Gastrocnemius medialis (tissue), 4 donors: Measurements from ENCODE around the gene HTR7.
"Not testable (repeated sequence)": the region's sequence is repeated elsewhere in the genome, so short reads cannot be mapped to it uniquely, and the experiment has no call there.

Experiments
- POLR2A ChIP-seq, 2 donors: fragments of 450-650 bp; IDR thresholded peaks; one replicate each; pipeline ENCODE4 v1.6.1; 2017; ENCODE audit warnings: antibody characterized with exemption in 2 of 2, mild to moderate bottlenecking in 2 of 2, moderate library complexity in 2 of 2
- TF ChIP-seq, protein P1 (sequence below), 5 experiments: fragments of 450-650 bp in 3 of 5; fragments of 200-600 bp in 2 of 5; sonication (generic) in 2 of 5; IDR thresholded peaks in 4 of 5; conservative IDR thresholded peaks in 1 of 5; 1 replicate in 4 of 5; 2 replicates in 1 of 5; pipeline ENCODE4 v1.5.1; 2016 to 2019; ENCODE audit warnings: antibody characterized with exemption in 5 of 5, mild to moderate bottlenecking in 3 of 5, moderate library complexity in 3 of 5

DNA sequence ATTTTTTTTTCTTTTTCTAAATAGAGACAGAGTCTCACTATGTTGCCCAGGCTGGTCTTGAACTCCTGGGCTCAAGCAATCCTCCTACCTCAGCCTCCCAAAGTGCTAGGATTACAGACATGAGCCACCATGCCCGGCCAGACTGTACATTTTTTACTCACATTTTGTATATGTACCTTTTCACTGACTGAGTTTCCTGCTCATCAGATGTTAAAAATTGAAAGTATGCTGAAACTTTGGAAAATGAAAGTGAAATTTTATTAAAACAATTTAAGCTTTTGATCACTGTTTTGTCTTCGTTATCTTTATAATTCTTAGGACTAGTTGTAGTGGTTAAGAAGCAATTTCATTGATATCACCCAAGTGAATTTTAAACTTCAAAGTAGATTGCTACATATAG is 39.1 kb upstream of the HTR7 start:
- TF ChIP-seq, protein P1, sequence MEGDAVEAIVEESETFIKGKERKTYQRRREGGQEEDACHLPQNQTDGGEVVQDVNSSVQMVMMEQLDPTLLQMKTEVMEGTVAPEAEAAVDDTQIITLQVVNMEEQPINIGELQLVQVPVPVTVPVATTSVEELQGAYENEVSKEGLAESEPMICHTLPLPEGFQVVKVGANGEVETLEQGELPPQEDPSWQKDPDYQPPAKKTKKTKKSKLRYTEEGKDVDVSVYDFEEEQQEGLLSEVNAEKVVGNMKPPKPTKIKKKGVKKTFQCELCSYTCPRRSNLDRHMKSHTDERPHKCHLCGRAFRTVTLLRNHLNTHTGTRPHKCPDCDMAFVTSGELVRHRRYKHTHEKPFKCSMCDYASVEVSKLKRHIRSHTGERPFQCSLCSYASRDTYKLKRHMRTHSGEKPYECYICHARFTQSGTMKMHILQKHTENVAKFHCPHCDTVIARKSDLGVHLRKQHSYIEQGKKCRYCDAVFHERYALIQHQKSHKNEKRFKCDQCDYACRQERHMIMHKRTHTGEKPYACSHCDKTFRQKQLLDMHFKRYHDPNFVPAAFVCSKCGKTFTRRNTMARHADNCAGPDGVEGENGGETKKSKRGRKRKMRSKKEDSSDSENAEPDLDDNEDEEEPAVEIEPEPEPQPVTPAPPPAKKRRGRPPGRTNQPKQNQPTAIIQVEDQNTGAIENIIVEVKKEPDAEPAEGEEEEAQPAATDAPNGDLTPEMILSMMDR (IDR thresholded peaks at IDR 0.05 in 4 of 5, conservative IDR thresholded peaks at IDR 0.05 in 1 of 5), result not testable (repeated sequence)
- TF ChIP-seq POLR2A (IDR thresholded peaks at IDR 0.05), result not testable (repeated sequence)
